ENCODE measurements around the gene HOXD10.

The HOXD10 gene

GRCh38 chr2:176115883-176116813 is at the start of gene HOXD10:
TSS of gene HOXD10 (plus strand) at chr2:176116778. CDS start at chr2:176116834, 56 bp downstream.
- no peak for DNase-seq (ENCODE audit: low read depth)

- no peak for DNase-seq (ENCODE audit: low read depth)
Observed at GRCh38 chr2:176067589-176068418, 48.8 kb upstream of the HOXD10 start.

DNA sequence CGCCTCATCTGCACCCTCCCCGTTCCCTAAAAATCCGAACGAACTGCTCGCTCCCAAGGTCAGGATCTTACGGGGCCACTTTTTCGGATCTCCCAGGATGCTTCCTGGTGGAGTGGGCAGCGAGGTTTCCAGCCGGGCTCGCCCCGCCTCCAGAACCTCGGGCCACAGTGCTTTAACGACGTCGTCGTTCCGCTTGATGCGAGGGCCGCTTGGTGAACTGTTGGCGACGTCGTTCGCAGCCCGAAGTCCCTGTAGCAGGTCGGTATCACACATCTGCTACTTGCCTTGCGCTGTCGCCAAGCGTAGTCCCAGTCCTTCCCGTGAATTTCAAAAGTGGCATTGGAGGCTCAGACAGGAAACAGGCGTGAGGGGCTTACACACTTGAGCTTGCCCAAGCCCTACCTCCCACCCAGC is 48.2 kb upstream of the HOXD10 start:
- no peak for DNase-seq (ENCODE audit: low read depth)

DNA sequence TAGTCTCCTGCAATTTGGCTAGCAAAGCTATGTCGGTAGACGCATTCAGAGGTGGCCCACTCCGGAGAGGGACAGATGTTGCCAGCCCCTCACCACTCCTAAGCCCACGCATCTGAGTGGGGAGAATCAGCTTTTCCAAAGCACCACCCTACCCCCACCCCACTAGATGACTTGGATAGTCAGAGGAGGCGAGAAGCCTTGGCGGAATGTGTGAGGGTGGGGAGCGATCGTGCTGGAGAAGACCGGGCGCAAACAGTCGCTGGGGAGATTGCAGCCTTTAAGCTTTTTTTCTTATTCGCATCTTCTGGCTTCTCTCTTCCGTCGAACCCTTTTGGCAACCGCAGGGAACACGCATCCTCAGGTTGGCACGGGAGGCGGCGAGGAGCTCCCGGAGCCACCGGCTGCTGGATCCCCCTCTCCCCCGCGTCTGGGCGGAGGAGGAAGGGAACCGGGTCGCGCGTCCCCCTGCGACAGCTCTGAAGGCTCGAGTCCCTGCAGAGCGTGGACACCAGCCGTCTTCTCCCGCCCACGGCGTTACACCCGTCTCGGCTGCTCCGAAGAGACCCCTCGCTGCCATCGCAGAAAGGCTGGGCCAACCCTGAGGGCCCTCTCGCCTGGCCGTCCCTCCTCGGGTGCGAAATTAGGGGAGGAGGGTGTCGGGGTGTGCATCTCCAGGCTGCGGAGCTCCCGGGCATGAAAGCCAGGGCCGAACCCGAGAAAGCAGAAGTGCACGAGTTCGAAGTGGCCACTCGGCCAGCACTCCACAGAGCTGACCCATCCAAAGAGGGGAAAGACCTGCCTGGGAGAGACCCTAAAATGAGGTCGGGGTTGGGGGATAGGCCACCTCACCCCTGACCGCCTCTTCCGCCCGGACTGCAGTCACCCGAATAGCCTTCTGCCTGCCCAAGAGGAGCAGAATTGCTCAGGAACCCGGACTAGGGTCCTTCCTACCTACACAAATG is 45.0 kb upstream of the HOXD10 start:
- DNase-seq (ENCODE audit: low read depth), result no peak

GRCh38 chr2:176072292-176072669 is 44.3 kb upstream of the HOXD10 start:
- no peak for DNase-seq (ENCODE audit: low read depth)

DNA sequence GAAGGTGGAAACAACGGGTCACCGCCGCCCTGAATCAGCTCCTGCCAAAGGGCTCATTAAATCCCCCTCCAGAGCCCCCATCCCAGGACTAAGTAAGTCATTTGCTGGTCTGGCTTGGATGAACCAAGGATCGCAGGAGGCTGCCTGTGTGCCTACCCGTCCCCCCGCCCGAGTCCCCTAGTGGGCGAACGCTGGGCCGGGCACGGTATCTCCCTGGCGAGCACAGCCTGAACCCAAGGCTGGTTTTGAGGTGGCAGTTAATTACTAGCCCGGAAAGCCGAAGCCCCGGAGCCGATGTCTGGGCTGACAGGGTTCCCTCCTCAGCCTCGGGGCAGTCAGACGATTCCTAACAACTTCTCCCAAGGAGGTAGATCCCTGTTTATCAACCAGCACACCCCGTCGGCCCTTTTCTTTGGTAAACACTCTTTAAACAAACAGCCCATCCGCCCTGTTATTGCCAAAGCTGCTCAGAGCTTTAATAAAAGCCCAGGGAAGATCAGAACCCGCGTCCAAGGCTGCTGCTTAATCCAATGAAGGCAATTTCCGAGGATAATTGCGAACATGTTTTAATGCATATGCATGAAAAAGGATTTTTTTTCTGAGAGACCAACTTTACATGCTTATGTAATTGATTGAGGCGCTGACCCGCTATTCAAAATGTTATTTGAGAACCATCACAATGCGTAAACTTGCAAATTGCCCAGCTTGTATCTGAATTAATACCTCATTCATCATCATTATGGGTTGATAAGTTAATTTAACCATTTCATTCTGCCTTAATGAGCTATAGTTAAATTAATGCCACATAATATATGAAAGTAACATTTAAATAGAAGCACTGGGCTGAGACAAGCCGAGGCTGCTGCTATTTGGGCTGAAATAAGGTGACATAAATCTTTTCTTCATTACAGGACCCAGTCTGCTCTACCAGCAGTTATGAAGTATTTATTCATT is 43.4 kb upstream of the HOXD10 start:
- DNase-seq (ENCODE audit: low read depth), result no peak

DNA sequence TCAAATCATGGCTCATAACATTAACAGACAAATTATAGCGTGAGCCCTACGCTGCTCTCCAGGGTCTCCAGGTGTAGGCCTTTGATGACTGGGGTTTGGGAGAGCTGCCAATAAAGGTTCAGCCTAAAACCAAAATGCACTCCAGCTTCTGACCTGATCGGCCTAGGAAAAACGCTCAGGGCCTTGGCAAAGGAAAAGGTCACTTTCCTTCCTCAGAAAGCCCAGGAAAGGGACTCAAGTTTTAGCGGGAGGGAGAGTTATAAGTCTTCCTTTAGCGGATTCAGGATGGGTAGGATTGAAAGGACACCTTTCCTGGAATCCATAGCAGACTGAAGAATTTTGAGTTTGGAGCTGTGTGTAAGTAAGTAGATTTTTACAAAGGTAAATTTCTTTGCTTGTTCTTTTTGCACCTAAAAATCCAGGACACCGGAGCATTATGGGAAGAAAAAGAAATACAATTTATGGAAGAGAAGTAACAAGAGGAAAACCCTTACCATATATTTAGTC is 41.6 kb upstream of the HOXD10 start:
- DNase-seq (ENCODE audit: low read depth), result no peak

- DNase-seq (ENCODE audit: low read depth), result peak; percentile 11
Observed at GRCh38 chr2:176075481-176075880, 41.1 kb upstream of the HOXD10 start.

- DNase-seq (ENCODE audit: low read depth), result no peak
Observed at GRCh38 chr2:176076063-176076462, 40.5 kb upstream of the HOXD10 start.

GRCh38 chr2:176076796-176077195 is 39.8 kb upstream of the HOXD10 start:
- no peak for DNase-seq (ENCODE audit: low read depth)

DNA sequence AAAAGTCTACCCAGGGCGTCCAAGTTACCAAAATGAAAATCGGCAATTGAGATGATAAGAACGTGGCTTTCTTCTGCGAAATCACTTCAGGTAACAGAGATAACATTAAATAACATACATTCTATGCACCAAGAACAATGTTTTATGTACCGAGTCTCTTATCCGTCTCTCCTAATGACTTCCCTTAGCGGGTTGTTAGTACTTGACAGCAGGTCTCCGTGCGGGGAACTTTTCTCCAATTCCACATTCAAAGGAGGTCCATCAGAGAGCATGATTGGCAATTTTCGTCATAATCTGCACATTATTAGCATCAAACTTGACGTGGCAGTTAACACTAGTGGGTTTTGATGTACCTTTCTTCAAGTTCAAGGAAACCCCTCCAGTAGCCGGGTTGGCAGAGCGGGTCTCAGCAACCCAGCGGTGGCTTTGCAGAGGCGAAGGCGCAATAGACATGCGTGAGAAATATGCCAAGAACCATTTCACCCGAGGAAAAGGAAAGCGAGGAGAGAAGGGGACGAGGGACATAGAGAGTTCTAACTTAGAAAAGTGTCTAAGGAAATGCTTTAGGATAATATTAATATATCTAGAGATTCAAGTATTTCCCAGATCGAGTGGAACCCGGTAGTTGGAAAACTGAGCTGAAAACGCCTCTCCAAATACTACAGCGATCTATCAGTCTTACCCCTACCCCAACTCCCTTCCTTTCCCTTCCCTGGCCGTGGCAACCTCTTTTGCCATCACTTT is 37.9 kb upstream of the HOXD10 start:
- no peak for DNase-seq (ENCODE audit: low read depth)

- peak; percentile 3 for DNase-seq (ENCODE audit: low read depth)
Observed at GRCh38 chr2:176079285-176079830, 37.2 kb upstream of the HOXD10 start.

GRCh38 chr2:176079831-176080539 is 36.6 kb upstream of the HOXD10 start:
- peak; percentile 60 for DNase-seq (ENCODE audit: low read depth)

DNA sequence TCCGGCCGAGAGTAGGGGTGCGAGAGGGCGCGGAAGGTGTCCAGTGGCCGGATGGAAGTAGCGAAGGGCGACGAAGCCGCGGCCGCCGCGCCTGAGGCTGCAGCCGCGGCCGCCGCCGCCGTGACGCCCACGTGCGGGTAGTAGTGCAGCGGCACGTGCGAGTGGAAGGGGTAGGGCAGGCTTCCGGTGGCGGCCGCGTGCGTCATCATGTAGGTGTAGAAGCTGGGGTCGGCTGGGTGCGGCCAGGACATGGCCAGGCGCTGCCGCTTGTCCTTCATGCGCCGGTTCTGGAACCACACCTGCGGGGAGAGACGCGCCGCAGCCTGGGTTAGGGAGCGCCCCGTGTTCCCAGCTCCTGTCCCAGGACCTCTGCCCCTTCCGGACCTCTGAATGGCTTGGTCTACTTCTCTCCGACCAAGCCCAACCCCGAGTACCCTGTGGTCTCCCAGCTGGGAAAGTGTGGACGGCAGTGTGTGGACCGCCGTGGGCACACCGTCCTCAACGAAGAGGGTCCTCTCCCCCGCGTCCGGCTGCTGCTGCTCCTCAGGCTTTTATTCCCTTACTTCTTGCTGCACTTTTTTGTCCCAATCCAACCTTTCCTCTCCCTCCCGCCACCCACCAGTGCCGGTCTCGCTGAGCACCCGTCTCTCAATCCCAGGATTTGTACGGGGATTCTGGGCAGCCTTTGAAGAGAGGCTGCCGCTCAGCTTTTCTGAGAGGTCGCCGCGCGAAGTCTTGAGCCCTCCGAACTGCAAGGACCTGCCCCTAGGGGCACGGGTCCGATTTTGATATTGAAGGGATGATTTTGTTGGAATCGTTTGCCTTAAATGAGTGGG is 35.8 kb upstream of the HOXD10 start:
- peak; percentile 6 for DNase-seq (ENCODE audit: low read depth)

DNA sequence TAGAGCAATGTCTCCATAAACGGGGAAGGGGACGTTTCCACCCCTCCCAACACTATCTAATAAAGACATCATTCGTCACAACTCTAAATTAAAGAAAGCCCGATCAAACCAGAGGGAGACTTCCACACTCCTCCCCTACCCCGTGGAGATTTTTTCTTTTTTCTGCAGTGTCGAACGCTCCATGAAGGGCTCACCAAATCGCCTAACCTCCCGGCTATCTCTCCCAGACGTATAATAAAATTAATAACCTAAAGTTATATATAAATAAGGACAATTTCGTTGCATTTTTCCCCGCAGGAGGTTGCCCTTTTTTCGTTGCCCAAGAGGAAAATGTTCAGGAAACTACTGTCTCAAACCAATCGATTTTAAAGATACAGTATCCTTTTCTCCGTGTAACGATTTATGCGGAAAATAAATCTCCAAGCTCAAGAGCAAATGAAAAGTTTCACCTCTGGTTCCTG is 35.2 kb upstream of the HOXD10 start:
- DNase-seq (ENCODE audit: low read depth), result no peak

DNA sequence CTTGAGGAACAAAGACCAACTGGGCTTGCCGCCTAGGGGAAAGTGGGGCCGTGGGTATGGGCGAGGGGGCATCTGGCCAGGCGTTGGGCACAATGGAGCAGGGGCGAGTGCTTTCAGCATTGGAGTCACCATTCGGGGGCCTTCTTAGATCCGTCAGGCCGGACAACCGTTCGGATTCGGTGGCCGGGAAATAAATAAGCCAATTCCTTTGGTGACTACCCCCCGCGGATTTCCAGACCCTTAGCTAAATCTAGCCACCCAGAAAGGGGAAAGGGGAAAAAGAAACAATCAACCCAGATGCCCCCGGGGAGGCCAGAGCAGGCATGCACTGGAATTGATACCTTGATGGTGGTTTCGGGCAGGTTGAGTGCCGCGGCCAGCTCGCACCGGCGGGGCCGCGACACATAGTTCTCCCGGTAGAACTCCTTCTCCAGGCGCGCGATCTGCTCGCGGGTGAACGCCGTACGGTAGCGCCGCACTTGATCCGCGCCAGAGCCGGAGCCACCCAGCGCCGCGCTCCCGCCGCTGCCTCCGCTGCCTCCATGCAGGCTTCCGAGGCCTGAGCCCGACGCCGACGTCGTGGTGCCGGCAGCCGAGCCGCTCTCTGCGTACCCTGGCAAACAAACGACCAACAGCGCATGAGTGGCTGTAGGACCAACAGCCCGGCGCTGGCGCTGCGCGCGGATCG is 34.6 kb upstream of the HOXD10 start:
- no peak for DNase-seq (ENCODE audit: low read depth)

DNA sequence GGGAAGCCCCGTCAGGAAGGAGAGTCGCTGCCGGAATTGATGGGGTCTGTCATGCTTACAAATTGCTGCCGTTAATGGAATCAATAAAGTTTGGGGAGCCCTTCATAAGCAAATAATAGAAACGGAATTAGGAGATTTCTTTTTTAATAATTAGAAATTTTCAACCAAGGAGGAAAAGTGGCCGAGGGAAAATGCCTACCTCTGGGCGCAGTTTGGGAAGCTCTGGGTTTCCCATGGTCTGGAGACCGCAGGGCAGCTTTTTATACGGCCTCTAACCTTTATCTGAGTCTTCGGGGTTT is 34.1 kb upstream of the HOXD10 start:
- DNase-seq (ENCODE audit: low read depth), result no peak
